Breast epithelium (tissue), 3 donors: ENCODE measurements around the gene MVB12B.

Source experiments
- CTCF ChIP-seq, 3 donors: fragments of 450-650 bp; IDR thresholded peaks; one replicate each; pipeline ENCODE4 v1.5.1; 2016 to 2017; ENCODE audit warnings: antibody characterized with exemption in 3 of 3, mild to moderate bottlenecking in 3 of 3, moderate library complexity in 3 of 3
- POLR2A ChIP-seq: fragments of 450-650 bp; IDR thresholded peaks from one replicate; pipeline ENCODE4 v1.6.1; 2016; ENCODE audit warnings: antibody characterized with exemption, mild to moderate bottlenecking, moderate library complexity
- POLR2AphosphoS5 ChIP-seq, 3 donors: sonication (generic); formaldehyde crosslinking; IDR thresholded peaks; one replicate each; pipeline ENCODE4 v1.6.1; 2017; ENCODE audit warnings: antibody characterized with exemption in 3 of 3

- TF ChIP-seq CTCF (IDR thresholded peaks at IDR 0.05): no peak
- TF ChIP-seq POLR2A: no peak
- no peak for TF ChIP-seq POLR2AphosphoS5 (IDR thresholded peaks at IDR 0.05)
These were observed 54.6 kb downstream of the MVB12B start for GRCh38 chr9:126381195-126381594.
